GM19468 (cell line): Measurements from ENCODE around the gene KRTAP10-3.

Experiments
- ATAC-seq: cut with Tn5 transposase; IDR thresholded peaks from one replicate; pipeline ENCODE4 v1.9.1; 2021; ENCODE audit warnings: mild to moderate bottlenecking, moderate library complexity, moderate number of reproducible peaks; ENCODE audit not compliant: unreplicated experiment; ENCODE audit errors: extremely low read depth

Gene KRTAP10-3

GRCh38 chr21:44509539-44509938 is 49.1 kb downstream of the KRTAP10-3 start:
- no peak for ATAC-seq

- ATAC-seq: no peak
These were observed 49.7 kb downstream of the KRTAP10-3 start for GRCh38 chr21:44508711-44509445.

- no peak for ATAC-seq
These were observed 50.2 kb downstream of the KRTAP10-3 start for GRCh38 chr21:44508426-44508710.
